HG02870 (cell line): Measurements from ENCODE around the gene TMEM266.

Experiments used
- ATAC-seq: cut with Tn5 transposase; IDR thresholded peaks from one replicate; pipeline ENCODE4 v1.9.1; 2021; ENCODE audit warnings: mild to moderate bottlenecking, moderate library complexity; ENCODE audit not compliant: unreplicated experiment

TMEM266 gene

GRCh38 chr15:76223521-76223920 is 163.7 kb downstream of the TMEM266 start:
- ATAC-seq: peak; percentile 57

DNA sequence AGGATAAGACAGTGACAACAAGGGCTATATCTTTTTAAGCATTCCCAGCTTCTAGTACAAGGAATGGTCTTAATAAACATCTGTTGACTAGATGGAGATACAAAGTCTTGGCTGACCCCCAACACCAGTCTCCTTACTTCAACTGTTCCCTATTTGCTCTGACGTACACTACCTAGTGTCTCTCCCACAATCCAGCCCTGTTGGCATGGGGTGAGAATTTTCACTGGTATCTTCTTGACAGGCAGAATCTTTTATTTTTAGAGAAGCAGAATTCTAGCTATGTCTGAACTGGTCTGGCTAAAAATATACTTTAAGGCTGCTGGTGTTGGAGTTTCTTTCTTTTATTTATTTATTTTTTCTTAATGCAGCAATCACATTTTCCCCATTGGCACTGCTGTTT is 169.5 kb downstream of the TMEM266 start:
- ATAC-seq: no peak

DNA sequence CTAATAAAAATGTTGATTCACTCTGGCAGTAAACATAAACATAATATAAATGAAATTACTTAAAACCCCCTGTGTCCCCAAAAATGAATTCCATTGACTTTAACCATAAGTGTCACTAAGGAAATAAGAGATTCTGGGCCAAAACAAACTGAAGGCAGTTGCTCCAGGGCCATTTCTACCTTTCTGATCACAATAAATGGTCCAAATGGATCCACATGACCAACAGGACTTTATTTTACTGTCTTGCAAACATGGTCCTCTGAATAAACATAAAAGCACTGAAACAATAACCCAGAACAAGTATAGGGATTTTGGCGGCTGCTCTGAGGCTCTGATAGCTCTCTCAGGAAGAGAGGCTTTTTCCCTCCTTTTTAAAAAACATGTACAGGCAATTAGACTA is 174.1 kb downstream of the TMEM266 start:
- ATAC-seq: no peak

DNA sequence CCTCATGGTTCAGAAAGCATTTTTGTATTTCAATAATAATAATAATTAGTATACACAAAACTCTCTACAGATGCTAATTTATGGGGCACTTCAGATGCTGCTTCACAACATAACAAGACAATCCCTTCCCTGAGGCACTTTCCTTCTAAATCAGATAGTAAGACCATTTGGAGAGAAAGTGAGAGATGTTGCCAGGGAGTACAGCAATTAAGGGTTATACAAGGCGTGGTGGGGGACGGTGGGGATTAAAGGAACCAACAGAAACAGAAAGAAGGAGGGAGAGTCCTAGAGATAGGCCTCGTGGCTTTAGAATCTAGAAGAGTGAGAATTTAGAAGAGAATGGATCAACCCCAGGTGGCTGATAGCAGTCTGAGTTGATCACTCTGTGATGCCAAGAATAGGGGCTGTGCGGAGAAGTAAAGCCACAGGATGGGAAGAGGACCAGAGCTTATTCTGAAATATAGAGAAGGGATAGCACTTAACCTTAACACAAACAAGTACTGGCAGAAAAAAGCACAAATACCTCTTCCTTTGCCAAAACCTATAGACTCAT is 174.6 kb downstream of the TMEM266 start:
- ATAC-seq: no peak

GRCh38 chr15:76235186-76235826 is 175.5 kb downstream of the TMEM266 start:
- ATAC-seq: no peak

DNA sequence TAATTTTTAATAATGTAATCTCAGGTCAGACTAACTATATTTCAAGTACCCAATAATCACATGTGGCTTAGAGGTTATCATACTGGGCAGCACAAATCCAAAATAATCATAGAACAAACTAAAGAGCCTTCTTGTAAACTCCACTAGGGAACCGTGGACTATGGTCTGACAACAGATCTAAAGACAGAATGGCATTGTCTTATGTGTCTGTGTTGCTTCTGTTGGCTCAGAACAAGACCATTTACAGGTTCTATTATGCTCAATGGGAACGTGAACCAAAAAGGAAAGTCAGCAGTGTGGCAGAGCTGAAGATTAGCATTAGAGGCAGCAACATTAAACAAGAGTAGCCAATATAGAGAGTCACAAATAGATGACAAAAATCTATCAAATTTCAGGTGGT is 176.6 kb downstream of the TMEM266 start:
- no peak for ATAC-seq

- ATAC-seq: no peak
These were observed 180.0 kb downstream of the TMEM266 start for GRCh38 chr15:76239786-76240185.

DNA sequence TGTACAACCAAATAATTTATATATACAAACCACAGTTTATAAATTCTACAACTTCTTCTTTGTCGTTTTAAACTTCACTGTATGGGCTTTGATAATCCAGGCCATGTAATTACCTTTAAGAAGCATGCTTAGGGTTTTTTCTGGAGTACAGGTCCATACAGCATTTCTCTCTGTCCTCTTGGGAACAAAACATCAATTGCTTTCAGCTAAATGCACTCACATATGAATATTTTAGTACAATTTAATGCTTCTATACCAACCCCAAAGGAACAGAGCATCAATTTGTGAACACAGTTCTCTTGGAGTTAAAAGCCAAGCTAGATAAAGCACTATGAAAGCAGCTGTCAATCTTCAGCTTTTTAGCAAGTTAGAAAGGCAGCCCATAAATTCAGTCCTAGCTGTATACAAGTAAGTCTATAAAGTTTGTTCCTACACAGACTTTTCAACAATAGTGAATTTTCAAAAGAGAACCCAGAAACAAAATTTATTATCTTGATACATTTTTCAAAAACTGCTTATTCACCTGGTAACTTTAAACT is 185.4 kb downstream of the TMEM266 start:
- ATAC-seq: no peak

DNA sequence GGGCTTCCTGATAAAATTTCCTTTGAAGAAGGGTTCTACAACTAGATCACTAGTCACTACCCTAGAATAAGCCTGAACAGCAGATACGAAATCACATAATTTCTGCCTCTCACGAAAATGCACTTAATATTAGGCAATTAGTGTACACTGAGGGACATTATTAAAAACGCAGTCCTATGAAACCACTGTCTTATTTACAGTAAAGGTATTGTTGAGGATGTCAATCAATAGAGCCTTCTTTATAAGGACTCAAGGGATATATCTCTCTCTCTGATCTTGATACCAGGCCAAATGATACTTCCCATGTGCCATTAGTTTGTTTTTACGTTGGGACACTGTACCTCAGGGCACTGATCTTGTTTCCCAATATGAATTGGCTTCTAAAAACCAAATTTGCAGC is 191.9 kb downstream of the TMEM266 start:
- ATAC-seq: no peak

DNA sequence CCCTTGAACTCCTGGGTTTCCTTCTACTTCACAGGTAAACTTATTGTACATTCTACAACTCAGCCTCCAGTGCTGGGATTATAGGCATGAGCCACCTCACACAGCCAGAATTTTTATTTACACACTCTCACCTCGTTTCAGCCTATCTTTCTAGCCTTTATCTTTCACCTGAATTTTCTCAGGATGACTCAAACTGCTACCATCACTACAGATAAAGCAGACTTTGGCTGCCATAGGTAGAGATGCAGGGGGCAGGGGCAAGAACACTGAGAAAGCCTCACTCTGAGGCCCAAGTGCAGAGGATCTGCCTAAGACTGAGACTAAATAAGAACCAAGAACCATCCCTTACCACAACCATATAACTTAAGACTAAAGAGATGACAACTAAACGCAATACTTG is 192.5 kb downstream of the TMEM266 start:
- ATAC-seq: no peak

- no peak for ATAC-seq
These were observed 194.1 kb downstream of the TMEM266 start for GRCh38 chr15:76253691-76254473.
